K562 (cell line): ENCODE measurements around the gene CUX1.

Experiments
- ID3 ChIP-seq, 2 experiments: fragments of 250-450 bp in 1 of 2; fragments of 450-650 bp in 1 of 2; sonication (Bioruptor Pico) in 1 of 2; IDR thresholded peaks; 2 replicates each; pipeline versions ENCODE4 v1.6.1 to v1.8.0; 2016 to 2021; ENCODE audit warnings: mild to moderate bottlenecking in 2 of 2, moderate library complexity in 2 of 2, missing compliant biosample characterization in 1 of 2, missing genetic modification characterization in 1 of 2
- POLR2A ChIP-seq: fragments of 450-650 bp; conservative IDR thresholded peaks from 2 replicates; pipeline ENCODE4 v1.6.1; 2016
- RFX5 ChIP-seq: IDR thresholded peaks from 2 replicates; pipeline ENCODE4 v1.6.1; 2011; ENCODE audit warnings: low read depth, mild to moderate bottlenecking, improper control_type of control experiment, low read length

GRCh38 chr7:102106625-102107024 is 289.2 kb downstream of the CUX1 start:
- TF ChIP-seq ID3 (CRISPR knock-in tag; IDR thresholded peaks at IDR 0.05) (no peak), ID3 (tag; IDR thresholded peaks at IDR 0.05) (no peak), RFX5 (no peak), POLR2A (no peak)
